NB4 (cell line): ENCODE measurements around the gene UNC79.

Experiments used
- DNase-seq: peaks from one replicate; pipeline ENCODE4 v3.0.0; 2010; ENCODE audit warnings: low read depth
- H3K4me3 ChIP-seq: one replicate; pipeline ENCODE4 v1.5.1; 2011; ENCODE audit warnings: mild to moderate bottlenecking, low read depth, low read length, moderate library complexity
- MYC ChIP-seq: IDR thresholded peaks from 2 replicates; pipeline ENCODE4 v1.6.1; 2011; ENCODE audit warnings: low read depth, low read length
- POLR2A ChIP-seq: IDR thresholded peaks from 2 replicates; pipeline ENCODE4 v1.6.1; 2011; ENCODE audit warnings: mild to moderate bottlenecking; ENCODE audit not compliant: insufficient read length; ENCODE audit errors: extremely low read depth
- TF ChIP-seq, protein P1 (sequence below): IDR thresholded peaks from 2 replicates; pipeline ENCODE4 v1.6.1; 2011; ENCODE audit warnings: low read depth, low read length
- TF ChIP-seq, protein P2 (sequence below): IDR thresholded peaks from one replicate; pipeline ENCODE4 v1.5.1; 2012; ENCODE audit warnings: low read depth, low read length

The UNC79 gene

DNA sequence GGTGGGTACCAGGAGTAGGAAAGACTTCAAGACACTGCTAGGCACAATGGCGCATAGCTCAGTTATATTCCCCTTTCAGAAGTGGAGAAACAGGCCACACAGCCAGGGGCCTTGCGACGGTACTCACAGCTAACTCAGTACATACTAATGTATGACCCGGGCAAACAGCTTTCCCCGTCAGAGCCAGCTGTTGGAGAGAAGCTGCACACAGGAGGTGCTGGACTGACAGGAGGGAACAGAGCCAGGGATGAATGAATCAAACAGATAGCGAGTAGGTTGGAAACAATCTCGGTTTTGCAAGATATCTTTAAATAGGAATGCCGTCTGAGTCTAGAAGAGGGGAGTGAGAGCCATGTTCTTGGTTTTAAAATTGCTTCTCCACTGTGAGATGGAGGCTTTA, 312.0 kb downstream of the UNC79 start:
- TF ChIP-seq MYC: no peak
- TF ChIP-seq, protein P1, sequence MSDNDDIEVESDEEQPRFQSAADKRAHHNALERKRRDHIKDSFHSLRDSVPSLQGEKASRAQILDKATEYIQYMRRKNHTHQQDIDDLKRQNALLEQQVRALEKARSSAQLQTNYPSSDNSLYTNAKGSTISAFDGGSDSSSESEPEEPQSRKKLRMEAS: no peak
- TF ChIP-seq, protein P2, sequence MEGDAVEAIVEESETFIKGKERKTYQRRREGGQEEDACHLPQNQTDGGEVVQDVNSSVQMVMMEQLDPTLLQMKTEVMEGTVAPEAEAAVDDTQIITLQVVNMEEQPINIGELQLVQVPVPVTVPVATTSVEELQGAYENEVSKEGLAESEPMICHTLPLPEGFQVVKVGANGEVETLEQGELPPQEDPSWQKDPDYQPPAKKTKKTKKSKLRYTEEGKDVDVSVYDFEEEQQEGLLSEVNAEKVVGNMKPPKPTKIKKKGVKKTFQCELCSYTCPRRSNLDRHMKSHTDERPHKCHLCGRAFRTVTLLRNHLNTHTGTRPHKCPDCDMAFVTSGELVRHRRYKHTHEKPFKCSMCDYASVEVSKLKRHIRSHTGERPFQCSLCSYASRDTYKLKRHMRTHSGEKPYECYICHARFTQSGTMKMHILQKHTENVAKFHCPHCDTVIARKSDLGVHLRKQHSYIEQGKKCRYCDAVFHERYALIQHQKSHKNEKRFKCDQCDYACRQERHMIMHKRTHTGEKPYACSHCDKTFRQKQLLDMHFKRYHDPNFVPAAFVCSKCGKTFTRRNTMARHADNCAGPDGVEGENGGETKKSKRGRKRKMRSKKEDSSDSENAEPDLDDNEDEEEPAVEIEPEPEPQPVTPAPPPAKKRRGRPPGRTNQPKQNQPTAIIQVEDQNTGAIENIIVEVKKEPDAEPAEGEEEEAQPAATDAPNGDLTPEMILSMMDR: no peak
- H3K4me3 ChIP-seq: no peak overlapping the region
- no peak for DNase-seq

DNA sequence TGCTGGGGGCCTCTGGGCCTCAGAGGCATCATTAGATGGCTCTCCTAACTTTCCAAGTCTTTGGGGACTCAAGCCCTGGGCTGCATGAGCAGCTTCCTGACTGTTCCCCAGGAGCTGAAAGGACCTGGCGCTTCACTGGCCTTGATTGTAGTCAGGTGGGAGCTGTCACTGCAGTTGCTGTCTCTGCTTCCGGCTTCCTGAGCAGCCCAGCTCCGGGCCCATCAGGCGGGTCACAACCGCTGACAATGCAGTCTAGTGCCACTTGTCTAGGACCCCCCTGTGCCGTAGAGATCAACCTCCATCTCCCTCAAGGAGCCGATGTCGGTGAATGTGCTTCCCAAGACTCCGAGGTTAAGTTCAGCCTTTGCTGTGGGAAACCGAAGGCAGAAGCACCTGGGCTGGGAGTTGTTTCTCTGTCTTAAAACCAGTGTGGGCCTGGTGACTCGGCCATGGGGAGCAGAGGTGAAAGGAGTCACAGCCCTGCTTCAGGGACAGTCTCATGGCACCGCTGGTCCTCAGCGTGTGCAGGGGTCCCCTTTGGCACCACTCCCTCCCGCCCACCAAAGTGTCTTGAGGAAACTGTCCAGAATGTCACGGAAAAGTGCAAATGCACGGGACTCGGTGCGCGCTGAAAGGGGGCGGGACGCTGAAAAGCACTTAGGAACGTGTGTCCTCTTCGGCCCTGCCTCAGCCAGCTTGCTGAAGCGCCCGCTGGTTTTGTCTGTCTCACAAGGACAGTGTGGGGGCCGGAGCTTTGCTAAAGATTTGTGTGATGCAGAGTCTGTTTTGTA, 312.7 kb downstream of the UNC79 start:
- H3K4me3 ChIP-seq: no peak overlapping the region
- DNase-seq: no peak
- TF ChIP-seq POLR2A (no peak), MYC (no peak)
- TF ChIP-seq, protein P2: no peak
- TF ChIP-seq, protein P1: no peak

DNA sequence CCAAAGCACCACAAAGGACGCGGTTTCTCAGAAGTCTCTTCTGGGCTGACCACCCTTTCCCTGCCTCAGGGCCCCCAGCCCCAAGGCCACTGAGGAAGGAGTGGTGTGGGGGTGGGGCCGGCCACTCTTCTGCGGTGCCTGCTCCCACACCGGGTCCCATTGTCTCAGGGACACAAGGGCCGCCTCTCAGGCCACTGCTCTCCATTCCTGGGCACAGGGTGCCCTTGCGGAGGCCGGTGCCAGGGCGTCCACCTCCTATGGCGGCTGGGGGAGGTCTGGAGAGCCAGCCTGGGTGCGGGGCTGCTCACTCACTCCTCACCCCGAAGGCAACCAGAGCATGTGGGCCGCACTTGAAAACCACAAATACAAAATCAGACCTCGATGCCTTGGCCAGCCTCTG, 313.4 kb downstream of the UNC79 start:
- DNase-seq: no peak
- TF ChIP-seq POLR2A: no peak
- TF ChIP-seq, protein P2: no peak
- no peak for TF ChIP-seq MYC
- TF ChIP-seq, protein P1: no peak
- no peak overlapping the region for H3K4me3 ChIP-seq

DNA sequence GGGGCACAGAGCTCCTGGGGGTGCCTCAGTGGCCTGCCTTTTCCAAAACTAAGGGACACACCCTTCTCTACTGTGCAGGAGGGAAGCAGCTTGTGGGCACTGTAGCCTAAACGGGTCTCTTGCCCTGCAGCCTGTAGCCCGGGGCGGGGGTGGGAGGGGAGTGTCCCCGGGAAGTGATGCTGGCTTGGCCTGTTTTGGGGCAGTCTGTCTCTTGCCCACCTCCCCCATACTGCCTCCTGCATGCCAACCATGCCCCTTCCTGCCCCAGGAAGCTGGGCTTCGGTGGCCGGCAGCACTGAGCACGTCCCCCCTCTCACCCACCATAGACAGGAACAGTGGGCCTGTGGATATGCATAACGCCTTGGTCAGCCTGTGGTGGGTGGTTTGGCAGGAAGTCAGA, 314.1 kb downstream of the UNC79 start:
- DNase-seq: no peak
- no peak overlapping the region for H3K4me3 ChIP-seq
- no peak for TF ChIP-seq POLR2A
- TF ChIP-seq, protein P1: no peak
- TF ChIP-seq MYC: no peak
- TF ChIP-seq, protein P2: no peak

DNA sequence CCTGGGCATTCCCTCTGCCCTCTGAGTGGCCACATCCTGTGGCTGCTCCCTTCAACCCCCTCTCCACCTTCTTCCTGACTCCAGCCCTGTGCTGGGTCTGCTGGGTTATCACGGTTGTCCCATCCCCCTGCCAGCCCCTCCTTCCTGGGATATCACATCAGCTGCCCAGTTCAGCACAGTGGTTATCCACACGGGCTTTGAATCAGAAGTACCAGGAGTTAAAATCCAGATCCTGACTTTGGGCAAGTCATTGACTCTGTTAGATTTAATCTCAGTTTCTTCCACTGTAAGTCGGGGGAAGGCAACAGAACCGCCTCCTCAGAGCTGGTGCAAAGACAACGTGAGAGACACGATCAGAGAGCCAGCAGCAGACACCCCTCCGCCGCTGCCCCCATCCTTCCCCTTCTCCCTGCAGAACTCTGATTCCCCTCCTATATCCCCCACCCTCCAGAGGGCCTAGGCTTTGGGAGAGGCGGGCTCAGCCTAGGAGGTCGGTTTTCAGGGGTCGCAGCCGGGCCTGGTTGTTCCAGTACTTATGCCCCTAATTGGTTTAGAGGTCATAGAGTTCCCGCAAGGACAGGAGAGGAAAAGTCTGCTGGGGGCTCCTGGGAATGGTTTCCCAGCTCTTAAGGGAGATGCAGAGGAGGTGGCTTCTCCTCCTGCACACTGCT, 315.0 kb downstream of the UNC79 start:
- DNase-seq: no peak
- H3K4me3 ChIP-seq: no peak overlapping the region
- TF ChIP-seq MYC: no peak
- TF ChIP-seq, protein P1: no peak
- TF ChIP-seq, protein P2: no peak
- no peak for TF ChIP-seq POLR2A

DNA sequence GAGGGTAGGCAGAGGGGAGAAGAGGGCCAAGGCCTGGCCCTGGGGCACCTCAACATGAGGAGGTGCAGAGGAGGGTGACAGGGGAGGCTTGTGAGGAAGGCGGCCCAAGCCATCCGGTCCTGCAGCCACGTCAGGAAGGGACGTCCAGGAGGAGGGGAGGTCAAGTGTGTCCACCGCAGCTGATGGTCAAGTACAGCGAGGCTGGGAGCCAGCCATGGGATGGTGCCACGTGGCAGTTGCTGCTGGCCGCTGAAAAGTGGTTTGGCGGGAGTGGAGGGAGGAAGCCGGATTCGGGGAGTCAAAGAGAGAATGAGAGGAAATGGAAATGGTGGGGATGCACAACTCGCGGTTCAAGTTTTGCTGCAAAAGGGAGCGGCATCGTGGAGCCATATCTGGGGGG, 316.4 kb downstream of the UNC79 start:
- no peak for DNase-seq
- no peak for TF ChIP-seq MYC
- no peak for TF ChIP-seq POLR2A
- TF ChIP-seq, protein P2: no peak
- TF ChIP-seq, protein P1: no peak

More for the DNA sequence above, 316.4 kb downstream of the UNC79 start:
- H3K4me3 ChIP-seq: no peak overlapping the region
